ENCODE data around the gene TIMM21. TPM values are rescaled to one million over a fixed set of nuclear protein-coding genes. Genes with fewer than 3 reads are reported as not detected.
A peak's percentile ranks its signal among the peaks of the same experiment; 100 is the strongest.

TIMM21 gene
- total and polyA plus RNA-seq, 9 donors = 37.9 to 50.7 (median 43.7) TPM

GRCh38 chr18:74200780-74201179 lies 52.5 kb downstream of the TIMM21 start:
- no peaks in the 10 kb centered on the region for H3K36me3 ChIP-seq (ENCODE audit: control insufficient read depth, insufficient read depth, low read length)
- WGBS (ENCODE audit: insufficient coverage) = 88% methylated on average over 12 of the region's 17 CpGs
- H3K4me3 ChIP-seq (ENCODE audit: low read length) = no peak overlapping the region
- no peaks in the 10 kb centered on the region for H3K4me1 ChIP-seq (ENCODE audit: control insufficient read depth, insufficient read depth, low read length)
- H3K27me3 ChIP-seq (ENCODE audit: control insufficient read depth, insufficient read depth, low read length) = no peaks in the 10 kb centered on the region
- no peak for DNase-seq
- no peak overlapping the region for H3K27ac ChIP-seq (ENCODE audit: low read length)
- H3K9me3 ChIP-seq (replicated peaks; ENCODE audit: control insufficient read depth, low read depth, low read length) = no peaks in the 10 kb centered on the region

GRCh38 chr18:74203811-74204210 lies 55.5 kb downstream of the TIMM21 start:
- peak; percentile 25 for DNase-seq
- WGBS (ENCODE audit: insufficient coverage) = 28% methylated on average over 7 of the region's 7 CpGs
- Histone ChIP-seq H3K36me3 (ENCODE audit: control insufficient read depth, insufficient read depth, low read length) (no peaks in the 10 kb centered on the region), H3K27me3 (ENCODE audit: control insufficient read depth, insufficient read depth, low read length) (no peaks in the 10 kb centered on the region), H3K9me3 (replicated peaks; ENCODE audit: control insufficient read depth, low read depth, low read length) (no peaks in the 10 kb centered on the region), H3K4me1 (ENCODE audit: control insufficient read depth, insufficient read depth, low read length) (no peaks in the 10 kb centered on the region), H3K27ac (ENCODE audit: low read length) (no peak overlapping the region), H3K4me3 (ENCODE audit: low read length) (no peak overlapping the region)

- Histone ChIP-seq H3K27me3 (ENCODE audit: control insufficient read depth, insufficient read depth, low read length) (no peaks in the 10 kb centered on the region), H3K27ac (ENCODE audit: low read length) (no peak overlapping the region), H3K36me3 (ENCODE audit: control insufficient read depth, insufficient read depth, low read length) (no peaks in the 10 kb centered on the region), H3K4me3 (ENCODE audit: low read length) (no peak overlapping the region), H3K4me1 (ENCODE audit: control insufficient read depth, insufficient read depth, low read length) (no peaks in the 10 kb centered on the region), H3K9me3 (replicated peaks; ENCODE audit: control insufficient read depth, low read depth, low read length) (no peaks in the 10 kb centered on the region)
- peak; percentile 13 for DNase-seq
- 56% methylated on average over 2 of the region's 5 CpGs for WGBS (ENCODE audit: insufficient coverage)
Measured at GRCh38 chr18:74204526-74205152, 56.3 kb downstream of the TIMM21 start.

Other genes with a start within 250 kb of the TIMM21 start
- gene FBXO15, start 689 bp upstream of the TIMM21 start, total RNA-seq = 0.89 TPM
- gene FBXO15, start 689 bp upstream of the TIMM21 start, polyA plus RNA-seq (ENCODE audit: insufficient read depth in 1 of 8, insufficient read length in 8 of 8, low replicate concordance in 1 of 8) = 1 to 10 TPM in 2 of 8 donors, under 1 TPM in 6; 0.50 to 1.8 (median 0.78) TPM
- gene CYB5A, start 143.4 kb downstream of the TIMM21 start, total RNA-seq = 31.9 TPM
- gene CYB5A, start 143.4 kb downstream of the TIMM21 start, polyA plus RNA-seq (ENCODE audit: insufficient read depth in 1 of 8, insufficient read length in 8 of 8, low replicate concordance in 1 of 8) = 10 to 100 TPM; 24.5 to 37.1 (median 30.2) TPM
- not detected for gene C18orf63, start 167.3 kb downstream of the TIMM21 start, total RNA-seq
- not detected for gene C18orf63, start 167.3 kb downstream of the TIMM21 start, polyA plus RNA-seq (ENCODE audit: insufficient read depth in 1 of 8, insufficient read length in 8 of 8, low replicate concordance in 1 of 8)

Data from muscle of leg (tissue), 11 donors.